Lower leg skin (tissue), 4 donors: ENCODE results near the gene C5AR1. TPM values are rescaled to one million over a fixed set of nuclear protein-coding genes. Genes with fewer than 3 reads are reported as not detected.
"Not testable (repeated sequence)": the region's sequence is repeated elsewhere in the genome, so short reads cannot be mapped to it uniquely, and the experiment has no call there.

ENCODE experiments used
- DNase-seq, 2 donors: peaks; one replicate each; pipeline ENCODE4 v3.0.0-alpha.2; 2019; ENCODE audit warnings: low spot score in 2 of 2
- H3K4me3 ChIP-seq: fragments of 200-600 bp; sonication (generic); 2 replicates; pipeline ENCODE4 v1.5.1; 2017; ENCODE audit warnings: mild to moderate bottlenecking, low read depth; ENCODE audit not compliant: poor library complexity, severe bottlenecking
- CTCF ChIP-seq, 3 donors: fragments of 450-650 bp; IDR thresholded peaks; one replicate each; pipeline ENCODE4 v1.5.1; 2016; ENCODE audit warnings: antibody characterized with exemption in 3 of 3, mild to moderate bottlenecking in 3 of 3, moderate library complexity in 2 of 3
- POLR2A ChIP-seq, 2 donors: fragments of 450-650 bp; IDR thresholded peaks; one replicate each; pipeline ENCODE4 v1.6.1; 2016 to 2017; ENCODE audit warnings: antibody characterized with exemption in 2 of 2, mild to moderate bottlenecking in 1 of 2, moderate library complexity in 1 of 2
- WGBS, 2 donors: methylation state at CpG; one replicate each; pipeline ENCODE4 v1.1.5; 2018; 5-methylcytosine and 5-hydroxymethylcytosine counted together
- intact Hi-C: fragments of 100-400 bp; cut with DNase I; formaldehyde crosslinking; loops from one replicate; pipeline ENCODE4 v1.15.0; 2023; ENCODE audit warnings: low total_unique reads
- total RNA-seq, 4 donors: library from RNA; depleted of rRNA; stranded (reverse); fragments of >200 nt; gene quantifications; one replicate each; pipeline ENCODE4 v1.1.0, GENCODE V29; 2016

The C5AR1 gene
- total RNA-seq, 4 donors from 2014 or later: 1.1 to 3.7 (median 2.0) TPM

DNA sequence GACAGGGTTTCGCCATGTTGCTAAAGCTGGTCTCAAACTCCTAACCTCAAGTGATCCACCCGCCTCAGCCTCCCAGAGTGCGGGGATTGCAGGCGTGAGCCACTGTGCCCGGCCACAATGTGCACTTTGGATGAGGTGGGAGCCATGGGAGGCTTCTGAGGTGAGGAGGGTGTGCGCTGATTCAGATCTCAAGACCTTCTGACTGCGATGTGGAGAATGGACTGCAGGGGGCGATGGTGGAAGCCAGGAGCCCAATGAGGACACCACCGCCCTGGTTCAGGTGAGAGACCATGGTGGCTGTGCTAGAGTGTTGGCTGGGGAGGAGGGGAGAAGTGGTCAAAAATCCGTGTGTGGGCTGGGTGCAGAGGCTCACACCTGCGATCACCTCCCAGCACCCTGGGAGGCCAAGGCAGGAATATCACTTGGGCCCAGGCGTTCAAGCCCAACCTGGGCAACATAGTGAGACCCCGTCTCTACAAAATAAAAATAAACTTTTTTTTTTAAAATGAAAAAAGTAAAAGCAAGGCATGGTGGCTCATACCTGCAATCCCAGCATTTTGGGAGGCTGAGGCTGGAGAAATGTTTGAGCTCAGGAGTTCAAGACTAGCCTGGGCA, 29.4 kb upstream of the C5AR1 start:
- no peak overlapping the region for H3K4me3 ChIP-seq
- intact Hi-C loops: no loop called here
- 90 to 94% methylated on average over 13 of the region's 13 CpGs for WGBS, 2 donors
- no peak for TF ChIP-seq POLR2A (IDR thresholded peaks at IDR 0.05)
- TF ChIP-seq CTCF (IDR thresholded peaks at IDR 0.05): no peak
- DNase-seq: no peak

- no peak overlapping the region for H3K4me3 ChIP-seq
- intact Hi-C loops: no loop called here
- no peak for TF ChIP-seq POLR2A (IDR thresholded peaks at IDR 0.05)
- no peak for TF ChIP-seq CTCF (IDR thresholded peaks at IDR 0.05)
- no peak for DNase-seq
- WGBS, 2 donors: 69 to 73% methylated on average over 10 of the region's 10 CpGs
Measured at GRCh38 chr19:47283405-47284059, 26.1 kb upstream of the C5AR1 start.

GRCh38 chr19:47284324-47284899, 25.2 kb upstream of the C5AR1 start:
- no peak overlapping the region for H3K4me3 ChIP-seq
- no peak for DNase-seq
- 23 to 26% methylated on average over 9 of the region's 9 CpGs for WGBS, 2 donors
- intact Hi-C loops: no loop called here
- TF ChIP-seq POLR2A (IDR thresholded peaks at IDR 0.05): no peak
- peak in 1 of 3 donors; percentile 50 for TF ChIP-seq CTCF (IDR thresholded peaks at IDR 0.05)

DNA sequence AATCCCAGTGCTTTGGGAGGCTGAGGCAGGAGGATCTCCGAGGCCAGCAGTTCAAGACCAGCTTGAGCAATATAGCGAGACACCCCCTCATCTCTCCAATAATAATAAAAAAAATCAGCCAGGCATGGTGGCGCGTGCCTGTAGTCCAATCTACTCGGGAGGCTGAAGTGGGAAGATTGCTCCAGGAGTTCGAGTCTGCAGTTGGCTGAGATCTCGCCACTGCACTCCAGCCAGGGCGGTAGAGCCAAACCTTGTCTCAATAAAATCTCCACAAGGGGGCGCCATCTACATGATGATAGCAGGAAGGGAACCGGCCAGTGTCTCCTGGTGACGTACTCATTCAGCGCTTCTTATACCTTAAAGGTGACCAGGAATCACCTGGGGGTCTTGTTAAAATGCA, 13.6 kb upstream of the C5AR1 start:
- intact Hi-C loops: loop anchor here (10.0 kb wide), 1 partner anchor 409 kb away; no protein-coding TSS in a partner anchor
- WGBS, 2 donors: 17 to 29% methylated on average over 12 of the region's 12 CpGs
- TF ChIP-seq CTCF (IDR thresholded peaks at IDR 0.05) (peak in 1 of 3 donors; percentile 63), POLR2A (IDR thresholded peaks at IDR 0.05) (no peak)
- H3K4me3 ChIP-seq: no peak overlapping the region
- peak; percentile 82 to 92 for DNase-seq

GRCh38 chr19:47300867-47301266, 8.8 kb upstream of the C5AR1 start:
- not testable (repeated sequence) for DNase-seq, H3K4me3 ChIP-seq
- 95% methylated on average over 14 of the region's 14 CpGs for WGBS, 2 donors
- intact Hi-C loops: loop anchor here (10.0 kb wide), 1 partner anchor 104 kb away; no protein-coding TSS in a partner anchor

- 81 to 88% methylated on average over 10 of the region's 10 CpGs for WGBS, 2 donors
- H3K4me3 ChIP-seq: no peak overlapping the region
- intact Hi-C loops: loop anchor here (10.0 kb wide), 1 partner anchor 103 kb away; no protein-coding TSS in a partner anchor
- no peak for TF ChIP-seq POLR2A (IDR thresholded peaks at IDR 0.05)
- no peak for TF ChIP-seq CTCF (IDR thresholded peaks at IDR 0.05)
- no peak for DNase-seq
Measured at GRCh38 chr19:47302249-47302648, 7.4 kb upstream of the C5AR1 start.
